SK-N-SH (cell line): Measurements from ENCODE around the gene SLAMF7. TPM values are rescaled to one million over a fixed set of nuclear protein-coding genes. Genes with fewer than 3 reads are reported as not detected.
A peak's percentile ranks its signal among the peaks of the same experiment; 100 is the strongest.

Experiments used
- CTCF ChIA-PET: fragments of 300-600, 350-600 bp; formaldehyde crosslinking; extraction: SDS; loops from one replicate; lab custom pipeline; 2021; lab: Yijun Ruan, JAX
- POLR2A ChIA-PET: fragments of 350-600 bp; sonication (Branson Sonifier 250); formaldehyde crosslinking; extraction: SDS; loops from one replicate; lab custom pipeline; 2020; ENCODE audit warnings: antibody characterized with exemption, inconsistent platforms; lab: Yijun Ruan, JAX
- DNase-seq: peaks from one replicate; pipeline ENCODE4 v3.0.0; 2012
- H2AFZ ChIP-seq: fragments of 200-600 bp; sonication (generic); 2 replicates; pipeline ENCODE4 v1.8.1; 2016; ENCODE audit warnings: antibody characterized with exemption, mild to moderate bottlenecking, low read depth
- H3F3A ChIP-seq: fragments of 200-600 bp; sonication (generic); replicated peaks from 2 replicates; pipeline ENCODE3; 2016; ENCODE audit warnings: antibody characterized with exemption, mild to moderate bottlenecking; ENCODE audit not compliant: insufficient read depth
- H3K27ac ChIP-seq, 2 experiments: fragments of 200-500 bp in 1 of 2; fragments of 200-600 bp in 1 of 2; sonication (Bioruptor generic) in 1 of 2; sonication (generic), shearing (Covaris generic) in 1 of 2; 2 replicates each; pipeline versions ENCODE4 v1.5.1 to v1.6.1; 2014 to 2016; ENCODE audit warnings: low read depth in 2 of 2, inconsistent platforms in 1 of 2, low read length in 1 of 2, mild to moderate bottlenecking in 1 of 2, mixed read lengths in 1 of 2
- H3K27me3 ChIP-seq: fragments of 200-600 bp; sonication (generic), shearing (Covaris generic); 2 replicates; pipeline ENCODE4 v1.6.1; 2016; ENCODE audit warnings: mixed run types; ENCODE audit not compliant: insufficient read depth
- H3K36me3 ChIP-seq, 2 experiments: fragments of 200-500 bp in 1 of 2; fragments of 200-600 bp in 1 of 2; sonication (Bioruptor generic) in 1 of 2; sonication (generic) in 1 of 2; replicated peaks in 1 of 2; 2 replicates each; pipeline versions ENCODE3 to v1.5.1; 2014 to 2016; ENCODE audit warnings: low read length in 1 of 2, mild to moderate bottlenecking in 1 of 2; ENCODE audit not compliant: insufficient read depth in 2 of 2, control insufficient read depth in 1 of 2
- H3K4me1 ChIP-seq, 2 experiments: fragments of 200-500 bp in 1 of 2; fragments of 200-600 bp in 1 of 2; sonication (Bioruptor generic) in 1 of 2; sonication (generic), shearing (Covaris generic) in 1 of 2; 2 replicates each; pipeline versions ENCODE4 v1.5.1 to v1.6.1; 2014 to 2016; ENCODE audit warnings: low read depth in 1 of 2, low read length in 1 of 2, mixed run types in 1 of 2; ENCODE audit not compliant: insufficient read depth in 2 of 2, control insufficient read depth in 1 of 2
- H3K4me2 ChIP-seq: fragments of 200-600 bp; sonication (generic), shearing (Covaris generic); 2 replicates; pipeline ENCODE4 v1.6.1; 2017; ENCODE audit warnings: mixed run types
- H3K4me3 ChIP-seq, 2 experiments: fragments of 200-500 bp in 1 of 2; fragments of 200-600 bp in 1 of 2; sonication (Bioruptor generic) in 1 of 2; sonication (generic), shearing (Covaris generic) in 1 of 2; 2 replicates each; pipeline versions ENCODE4 v1.5.1 to v1.8.1; 2014 to 2016; ENCODE audit warnings: low read depth in 2 of 2, inconsistent platforms in 1 of 2, low read length in 1 of 2, mild to moderate bottlenecking in 1 of 2, mixed read lengths in 1 of 2, moderate library complexity in 1 of 2
- H3K79me2 ChIP-seq: fragments of 200-600 bp; sonication (generic); 2 replicates; pipeline ENCODE4 v1.8.1; 2017; ENCODE audit warnings: mild to moderate bottlenecking; ENCODE audit not compliant: insufficient read depth
- H3K9ac ChIP-seq: fragments of 200-600 bp; sonication (generic); 2 replicates; pipeline ENCODE4 v1.6.1; 2017; ENCODE audit warnings: mixed run types
- H3K9me2 ChIP-seq: fragments of 200-600 bp; sonication (generic); 2 replicates; pipeline ENCODE4 v1.6.1; 2017; ENCODE audit warnings: mixed run types
- H3K9me3 ChIP-seq: fragments of 200-600 bp; sonication (generic); 2 replicates; pipeline ENCODE4 v1.6.1; 2017; ENCODE audit warnings: mixed run types, mild to moderate bottlenecking, moderate library complexity
- H4K20me1 ChIP-seq: fragments of 200-600 bp; sonication (generic); 2 replicates; pipeline ENCODE4 v1.6.1; 2017; ENCODE audit warnings: mild to moderate bottlenecking, mixed run types; ENCODE audit not compliant: insufficient read depth
- CHD2 ChIP-seq: fragments of 150-350 bp; IDR thresholded peaks from 2 replicates; pipeline ENCODE4 v1.6.1; 2018; ENCODE audit warnings: low read length; ENCODE audit not compliant: partially characterized antibody
- EP300 ChIP-seq, 2 experiments: IDR thresholded peaks; 2 replicates each; pipeline versions ENCODE4 v1.4.0 to v1.6.1; 2012; ENCODE audit warnings: borderline replicate concordance in 1 of 2, low read depth in 1 of 2, low read length in 1 of 2
- EZH2phosphoT487 ChIP-seq: fragments of 200-600 bp; sonication (generic); IDR thresholded peaks from 2 replicates; pipeline ENCODE4 v1.6.1; 2017; ENCODE audit warnings: low read depth, mixed run types, mild to moderate bottlenecking, antibody characterized with exemption, moderate library complexity, borderline replicate concordance
- FOSL2 ChIP-seq: IDR thresholded peaks from 2 replicates; pipeline ENCODE4 v1.4.0; 2012; ENCODE audit warnings: low read depth, mild to moderate bottlenecking, moderate library complexity, borderline replicate concordance
- FOXM1 ChIP-seq: IDR thresholded peaks from 2 replicates; pipeline ENCODE4 v1.4.0; 2012; ENCODE audit warnings: low read depth, mild to moderate bottlenecking
- NRF1 ChIP-seq: IDR thresholded peaks from 2 replicates; pipeline ENCODE4 v1.6.1; 2012; ENCODE audit warnings: low read depth, mild to moderate bottlenecking, low read length
- POLR2AphosphoS5 ChIP-seq: IDR thresholded peaks from 2 replicates; pipeline ENCODE4 v1.6.1; 2012; ENCODE audit warnings: low read depth, low read length
- RAD21 ChIP-seq: IDR thresholded peaks from 2 replicates; pipeline ENCODE4 v1.6.1; 2012; ENCODE audit warnings: mild to moderate bottlenecking, low read length
- RCOR1 ChIP-seq: fragments of 150-350 bp; IDR thresholded peaks from 2 replicates; pipeline ENCODE4 v1.6.1; 2017; ENCODE audit warnings: antibody characterized with exemption, low read length
- RFX5 ChIP-seq: IDR thresholded peaks from 2 replicates; pipeline ENCODE4 v1.6.1; 2012; ENCODE audit warnings: mild to moderate bottlenecking, improper control_type of control experiment, low read length
- TAF1 ChIP-seq: IDR thresholded peaks from 2 replicates; pipeline ENCODE4 v1.6.1; 2012; ENCODE audit warnings: low read depth, mild to moderate bottlenecking, low read length, moderate library complexity, borderline replicate concordance
- TCF12 ChIP-seq: IDR thresholded peaks from 2 replicates; pipeline ENCODE4 v1.4.0; 2012
- TEAD4 ChIP-seq: IDR thresholded peaks from 2 replicates; pipeline ENCODE4 v1.4.0; 2012; ENCODE audit warnings: mild to moderate bottlenecking, borderline replicate concordance; ENCODE audit not compliant: insufficient read depth
- WGBS: methylation state at CpG from one replicate; pipeline ENCODE4 v1.1.6; 2017; ENCODE audit warnings: low lambda C conversion rate; 5-methylcytosine and 5-hydroxymethylcytosine counted together
- polyA plus RNA-seq, 3 experiments: library from polyadenylated mRNA; depleted of rRNA; stranded (reverse); fragments of >200 nt; gene quantifications; 2 replicates each; pipeline ENCODE4 v1.2.3, GENCODE V29; 2012
- TF ChIP-seq, protein P1 (sequence below): IDR thresholded peaks from 2 replicates; pipeline ENCODE4; 2012
- TF ChIP-seq, protein P2 (sequence below): fragments of 200-600 bp; sonication (generic); IDR thresholded peaks from 2 replicates; pipeline ENCODE4 v1.6.1; 2017; ENCODE audit warnings: antibody characterized with exemption, mild to moderate bottlenecking, moderate library complexity
- TF ChIP-seq, protein P3 (sequence below): IDR thresholded peaks from 2 replicates; pipeline ENCODE4 v1.4.0; 2012; ENCODE audit warnings: low read depth
- TF ChIP-seq, protein P4 (sequence below): fragments of 150-350 bp; IDR thresholded peaks from 2 replicates; pipeline ENCODE4 v1.6.1; 2017; ENCODE audit warnings: antibody characterized with exemption, low read length, low read depth, borderline replicate concordance

The SLAMF7 gene
- polyA plus RNA-seq, 1 of the 3 experiments (the other 2 are of a cell fraction), result not detected

DNA sequence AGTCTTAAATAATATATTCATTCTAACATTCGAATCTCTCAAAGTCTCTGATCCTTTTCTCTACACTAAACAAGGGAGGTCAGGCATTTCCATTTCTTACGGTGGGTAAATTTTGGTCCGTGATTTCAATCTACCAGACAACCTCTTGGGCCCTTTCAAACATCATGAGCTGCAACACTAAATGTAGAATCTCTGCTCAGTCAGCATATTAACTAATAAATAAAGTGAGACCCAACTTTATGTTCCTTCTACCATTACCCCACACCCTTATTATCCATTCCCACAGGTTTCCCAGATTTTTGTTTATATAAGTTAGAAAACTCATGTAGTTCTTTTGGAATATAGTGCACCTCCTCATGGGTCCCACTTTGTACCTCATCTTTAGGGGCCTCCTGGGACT, 24.9 kb downstream of the SLAMF7 start:
- H3K27ac ChIP-seq, result no peak overlapping the region
- CTCF ChIA-PET, result no interaction called here
- 5% methylated on average over 3 of the region's 3 CpGs for WGBS
- H3F3A ChIP-seq, result no peaks in the 10 kb centered on the region
- no peak overlapping the region for H2AFZ ChIP-seq
- H3K9me2 ChIP-seq, result no peaks in the 10 kb centered on the region
- H3K9me3 ChIP-seq, result no peaks in the 10 kb centered on the region
- H3K9ac ChIP-seq, result no peak overlapping the region
- no peaks in the 10 kb centered on the region for H3K79me2 ChIP-seq
- no peaks in the 10 kb centered on the region; the same call in 1 of the 2 replicates for H3K27me3 ChIP-seq
- POLR2A ChIA-PET, result no interaction called here
- H3K4me1 ChIP-seq, result no peaks in the 10 kb centered on the region
- no peaks in the 10 kb centered on the region for H3K36me3 ChIP-seq
- TF ChIP-seq, protein P1, sequence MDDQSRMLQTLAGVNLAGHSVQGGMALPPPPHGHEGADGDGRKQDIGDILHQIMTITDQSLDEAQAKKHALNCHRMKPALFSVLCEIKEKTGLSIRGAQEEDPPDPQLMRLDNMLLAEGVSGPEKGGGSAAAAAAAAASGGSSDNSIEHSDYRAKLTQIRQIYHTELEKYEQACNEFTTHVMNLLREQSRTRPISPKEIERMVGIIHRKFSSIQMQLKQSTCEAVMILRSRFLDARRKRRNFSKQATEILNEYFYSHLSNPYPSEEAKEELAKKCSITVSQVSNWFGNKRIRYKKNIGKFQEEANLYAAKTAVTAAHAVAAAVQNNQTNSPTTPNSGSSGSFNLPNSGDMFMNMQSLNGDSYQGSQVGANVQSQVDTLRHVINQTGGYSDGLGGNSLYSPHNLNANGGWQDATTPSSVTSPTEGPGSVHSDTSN, result no peak
- no peak for TF ChIP-seq RFX5
- no peak for TF ChIP-seq EP300 (IDR thresholded peaks at IDR 0.05; ENCODE audit: borderline replicate concordance in 1 of 2, low read depth in 1 of 2, low read length in 1 of 2)
- no peak for TF ChIP-seq TCF12
- TF ChIP-seq, all 33 proteins: peak for 0
- no peak overlapping the region for H3K4me2 ChIP-seq
- no peak for DNase-seq
- H4K20me1 ChIP-seq, result no peaks in the 10 kb centered on the region
- no peak overlapping the region for H3K4me3 ChIP-seq

- H3F3A ChIP-seq, result no peaks in the 10 kb centered on the region
- no peak for DNase-seq
- peak overlapping the region; percentile 58; the same call in 1 of the 2 replicates for H3K4me2 ChIP-seq
- WGBS, result 18% methylated on average over 8 of the region's 8 CpGs
- H3K4me3 ChIP-seq, result peak overlapping the region in 1 of 2 experiments; percentile 42; a peak in 1 of 4 replicates
- H4K20me1 ChIP-seq, result no peaks in the 10 kb centered on the region
- no peaks in the 10 kb centered on the region for H3K4me1 ChIP-seq
- H3K27me3 ChIP-seq, result peaks cover 11% of the 10 kb centered on the region; the same call in 1 of the 2 replicates
- CTCF ChIA-PET, result interaction anchor here (2.5 kb wide), 1 partner anchor 10 kb away, joined by 8 read pairs; no protein-coding TSS in a partner anchor
- no peaks in the 10 kb centered on the region for H3K9me3 ChIP-seq
- POLR2A ChIA-PET, result no interaction called here
- TF ChIP-seq, protein P2, sequence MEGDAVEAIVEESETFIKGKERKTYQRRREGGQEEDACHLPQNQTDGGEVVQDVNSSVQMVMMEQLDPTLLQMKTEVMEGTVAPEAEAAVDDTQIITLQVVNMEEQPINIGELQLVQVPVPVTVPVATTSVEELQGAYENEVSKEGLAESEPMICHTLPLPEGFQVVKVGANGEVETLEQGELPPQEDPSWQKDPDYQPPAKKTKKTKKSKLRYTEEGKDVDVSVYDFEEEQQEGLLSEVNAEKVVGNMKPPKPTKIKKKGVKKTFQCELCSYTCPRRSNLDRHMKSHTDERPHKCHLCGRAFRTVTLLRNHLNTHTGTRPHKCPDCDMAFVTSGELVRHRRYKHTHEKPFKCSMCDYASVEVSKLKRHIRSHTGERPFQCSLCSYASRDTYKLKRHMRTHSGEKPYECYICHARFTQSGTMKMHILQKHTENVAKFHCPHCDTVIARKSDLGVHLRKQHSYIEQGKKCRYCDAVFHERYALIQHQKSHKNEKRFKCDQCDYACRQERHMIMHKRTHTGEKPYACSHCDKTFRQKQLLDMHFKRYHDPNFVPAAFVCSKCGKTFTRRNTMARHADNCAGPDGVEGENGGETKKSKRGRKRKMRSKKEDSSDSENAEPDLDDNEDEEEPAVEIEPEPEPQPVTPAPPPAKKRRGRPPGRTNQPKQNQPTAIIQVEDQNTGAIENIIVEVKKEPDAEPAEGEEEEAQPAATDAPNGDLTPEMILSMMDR, result no peak
- no peak for TF ChIP-seq RFX5
- no peak for TF ChIP-seq EZH2phosphoT487
- no peak for TF ChIP-seq RAD21
- TF ChIP-seq, protein P3, sequence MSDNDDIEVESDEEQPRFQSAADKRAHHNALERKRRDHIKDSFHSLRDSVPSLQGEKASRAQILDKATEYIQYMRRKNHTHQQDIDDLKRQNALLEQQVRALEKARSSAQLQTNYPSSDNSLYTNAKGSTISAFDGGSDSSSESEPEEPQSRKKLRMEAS, result no peak
- no peak for TF ChIP-seq FOSL2
- TF ChIP-seq, protein P4, sequence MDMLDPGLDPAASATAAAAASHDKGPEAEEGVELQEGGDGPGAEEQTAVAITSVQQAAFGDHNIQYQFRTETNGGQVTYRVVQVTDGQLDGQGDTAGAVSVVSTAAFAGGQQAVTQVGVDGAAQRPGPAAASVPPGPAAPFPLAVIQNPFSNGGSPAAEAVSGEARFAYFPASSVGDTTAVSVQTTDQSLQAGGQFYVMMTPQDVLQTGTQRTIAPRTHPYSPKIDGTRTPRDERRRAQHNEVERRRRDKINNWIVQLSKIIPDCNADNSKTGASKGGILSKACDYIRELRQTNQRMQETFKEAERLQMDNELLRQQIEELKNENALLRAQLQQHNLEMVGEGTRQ, result no peak
- no peak for TF ChIP-seq TCF12
- TF ChIP-seq RCOR1, result no peak
- TF ChIP-seq CHD2, result no peak
- TF ChIP-seq NRF1, result no peak
- no peak for TF ChIP-seq TAF1
- no peak for TF ChIP-seq POLR2AphosphoS5
- no peak for TF ChIP-seq FOXM1
- no peak for TF ChIP-seq TEAD4
- no peak overlapping the region for H3K9ac ChIP-seq
- peak overlapping the region; percentile 70 for H2AFZ ChIP-seq
- no peaks in the 10 kb centered on the region for H3K36me3 ChIP-seq
- H3K27ac ChIP-seq, result no peak overlapping the region
- no peaks in the 10 kb centered on the region for H3K9me2 ChIP-seq
- H3K79me2 ChIP-seq, result no peaks in the 10 kb centered on the region
Observed at GRCh38 chr1:160767395-160768294, 28.6 kb downstream of the SLAMF7 start.
